ENCODE measurements around the gene RMDN3.

Gene RMDN3

GRCh38 chr15:40773496-40773895 is 18.4 kb upstream of the RMDN3 start:
- DNase-seq (ENCODE audit: low read depth) = no peak

GRCh38 chr15:40772014-40772413 is 17.0 kb upstream of the RMDN3 start:
- DNase-seq (ENCODE audit: low read depth) = no peak

DNA sequence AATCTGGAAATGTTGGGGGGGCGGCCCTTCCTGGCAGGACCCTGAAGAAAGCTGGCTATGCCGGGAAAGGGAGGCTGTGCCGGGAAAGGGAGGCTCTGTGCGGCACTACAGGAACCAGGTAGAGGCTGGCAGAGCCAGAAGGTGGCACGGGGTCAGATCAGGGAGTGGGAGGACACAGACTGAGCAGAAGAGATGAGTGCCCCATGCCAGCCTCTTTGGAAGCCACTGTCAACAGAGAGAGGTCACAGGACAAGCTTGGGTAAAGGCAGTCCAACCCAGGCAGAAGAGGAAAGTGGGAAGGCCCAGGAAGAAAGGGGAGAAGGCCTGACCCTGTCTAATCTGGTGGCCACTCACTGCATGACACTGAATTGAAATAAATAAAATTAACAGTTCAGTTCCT is 16.2 kb upstream of the RMDN3 start:
- DNase-seq (ENCODE audit: low read depth) = no peak

DNA sequence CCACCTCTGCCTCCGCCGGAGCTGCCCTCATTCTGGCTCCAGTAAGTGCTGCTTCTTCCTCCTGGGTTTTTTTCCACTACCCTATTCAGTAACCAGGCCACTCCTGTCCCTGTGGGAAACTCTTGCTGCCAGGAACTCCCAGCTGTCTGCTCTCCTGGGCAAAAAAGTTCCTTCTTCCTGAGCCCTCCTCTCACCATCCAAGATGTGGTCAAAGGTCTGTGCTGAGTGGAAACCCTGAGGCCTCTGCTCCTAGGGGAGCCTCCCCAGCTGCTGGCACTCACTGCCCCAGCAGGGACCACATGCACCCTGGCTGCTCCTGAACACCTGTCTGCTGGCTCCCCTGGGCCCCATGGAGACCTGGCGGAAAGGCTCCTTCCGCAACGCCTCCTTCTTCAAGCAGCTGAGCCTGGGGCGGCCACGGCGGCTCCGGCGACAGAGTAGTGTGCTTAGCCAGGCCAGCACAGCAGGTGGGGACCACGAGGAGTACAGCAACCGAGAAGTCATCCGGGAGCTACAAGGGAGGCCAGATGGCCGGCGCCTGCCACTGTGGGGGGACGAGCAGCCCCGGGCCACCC is 15.2 kb upstream of the RMDN3 start:
- DNase-seq (ENCODE audit: low read depth) = no peak

GRCh38 chr15:40769274-40770146 is 14.5 kb upstream of the RMDN3 start, which contains the start of gene C15orf62:
C15orf62 (plus strand) TSS chr15:40769980; CDS start chr15:40770496, 516 bp downstream.
- peak; percentile 66 for DNase-seq (ENCODE audit: low read depth)

DNA sequence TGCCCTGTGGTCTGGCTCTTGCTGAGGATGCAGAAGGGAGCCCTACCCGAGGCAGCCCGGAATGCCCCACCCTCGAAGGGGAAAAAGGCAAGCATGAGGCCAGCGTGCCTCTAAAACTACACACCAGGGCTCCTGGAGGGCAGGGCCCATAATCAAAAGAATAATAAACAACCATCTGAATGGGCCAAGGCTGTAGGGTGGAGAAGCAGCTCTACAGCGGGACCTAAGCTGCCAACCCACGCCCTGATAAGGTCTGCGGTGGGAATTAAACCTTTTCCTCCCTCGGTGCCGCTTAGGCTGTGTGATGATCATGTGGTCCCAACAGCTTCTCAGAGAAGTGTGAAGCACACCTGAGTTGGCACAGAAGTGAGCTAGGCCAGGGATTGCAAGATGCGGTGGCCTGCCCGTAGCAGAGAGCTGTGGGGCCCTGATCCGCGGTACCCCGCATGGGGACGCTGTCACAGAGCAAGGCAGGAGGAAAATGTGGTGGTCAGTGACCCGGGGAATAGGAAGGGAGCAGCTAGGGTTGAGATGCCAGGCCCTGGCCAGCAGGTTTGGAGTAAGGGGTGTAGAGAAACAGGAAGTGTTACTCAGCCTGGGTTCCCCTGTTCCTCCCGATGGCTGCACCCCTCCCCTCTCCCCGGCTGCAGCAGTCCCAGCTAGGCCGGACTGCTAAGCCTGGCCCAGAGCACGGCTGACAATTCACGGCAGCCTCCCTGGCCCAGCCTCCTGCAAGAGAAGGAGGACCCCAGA is 13.6 kb upstream of the RMDN3 start:
- DNase-seq (ENCODE audit: low read depth) = no peak

GRCh38 chr15:40767838-40768500 is 12.9 kb upstream of the RMDN3 start:
- no peak for DNase-seq (ENCODE audit: low read depth)

GRCh38 chr15:40766906-40767837 is 12.1 kb upstream of the RMDN3 start:
- peak; percentile 64 for DNase-seq (ENCODE audit: low read depth)

- DNase-seq (ENCODE audit: low read depth) = no peak
These were observed 11.3 kb upstream of the RMDN3 start for GRCh38 chr15:40766194-40766815.

- no peak for DNase-seq (ENCODE audit: low read depth)
These were observed 9.6 kb upstream of the RMDN3 start for GRCh38 chr15:40764629-40765103.

DNA sequence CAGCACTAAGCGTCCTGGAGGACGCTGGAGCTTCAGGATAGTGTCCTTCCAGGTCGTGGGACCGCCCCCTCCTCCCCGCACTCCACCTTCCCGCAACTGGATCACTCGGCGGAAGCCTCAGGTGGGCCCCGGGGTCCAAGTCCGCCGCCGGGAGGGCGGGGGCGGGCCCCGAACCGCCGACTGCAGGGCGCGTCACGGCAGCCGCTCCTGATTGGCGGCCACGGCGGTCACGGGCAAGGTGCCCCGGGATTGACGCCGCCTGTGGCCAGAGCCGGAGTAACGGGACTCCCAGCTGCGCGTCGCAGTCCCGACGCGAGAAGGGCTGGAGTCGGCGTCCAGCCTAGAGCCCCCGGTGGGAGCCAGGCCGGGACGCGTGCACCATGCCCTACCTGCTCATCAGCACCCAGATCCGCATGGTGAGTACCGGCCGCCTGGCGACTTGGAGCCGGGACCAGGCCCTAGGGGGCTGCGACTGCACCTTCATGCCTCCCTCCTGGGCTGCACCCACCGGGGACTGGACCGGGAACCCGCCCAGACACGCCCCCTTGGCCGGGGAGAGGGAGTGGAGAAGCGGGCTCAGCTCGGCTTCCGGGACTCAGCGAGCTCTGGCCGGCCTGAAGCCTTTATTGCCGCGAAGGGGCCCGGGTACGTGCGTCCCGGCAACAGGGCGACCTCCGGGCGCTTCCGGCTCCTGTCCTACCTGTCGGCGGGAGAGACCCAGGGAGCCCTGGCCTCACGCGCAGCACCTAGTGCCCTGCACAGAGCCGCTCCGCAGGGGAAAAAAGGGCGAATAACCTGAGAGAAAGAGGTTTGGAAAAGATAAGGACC is 9.0 kb upstream of the RMDN3 start, which contains the start of gene GCHFR:
TSS of gene GCHFR (plus strand) at position 268 of the 828 bp plus-strand sequence. CDS start at position 381, 113 bp downstream.
- peak; percentile 71 for DNase-seq (ENCODE audit: low read depth)

- DNase-seq (ENCODE audit: low read depth) = peak; percentile 55
These were observed 8.1 kb upstream of the RMDN3 start for GRCh38 chr15:40762919-40763800.

DNA sequence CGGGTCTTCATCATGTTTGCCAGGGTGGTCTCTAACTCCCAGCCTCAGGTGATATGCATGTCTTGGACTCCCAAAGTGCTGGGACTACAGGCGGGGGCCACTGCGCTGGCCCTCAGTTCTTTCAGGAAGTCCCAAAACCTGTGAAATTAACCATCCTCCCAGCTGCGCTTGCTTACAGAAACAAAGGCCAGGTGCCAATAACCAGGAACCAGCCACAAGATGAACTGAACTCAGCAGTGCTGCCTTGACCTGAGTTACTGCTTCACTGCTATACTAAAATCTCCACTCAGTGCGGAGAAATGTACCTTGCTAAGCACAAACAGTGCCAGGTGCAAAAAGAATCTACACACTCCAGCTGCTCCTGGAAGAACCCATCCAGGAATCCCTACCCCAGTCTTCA is 4.9 kb upstream of the RMDN3 start:
- DNase-seq (ENCODE audit: low read depth) = no peak

- DNase-seq (ENCODE audit: low read depth) = no peak
These were observed 1.9 kb upstream of the RMDN3 start for GRCh38 chr15:40756938-40757337.

DNA sequence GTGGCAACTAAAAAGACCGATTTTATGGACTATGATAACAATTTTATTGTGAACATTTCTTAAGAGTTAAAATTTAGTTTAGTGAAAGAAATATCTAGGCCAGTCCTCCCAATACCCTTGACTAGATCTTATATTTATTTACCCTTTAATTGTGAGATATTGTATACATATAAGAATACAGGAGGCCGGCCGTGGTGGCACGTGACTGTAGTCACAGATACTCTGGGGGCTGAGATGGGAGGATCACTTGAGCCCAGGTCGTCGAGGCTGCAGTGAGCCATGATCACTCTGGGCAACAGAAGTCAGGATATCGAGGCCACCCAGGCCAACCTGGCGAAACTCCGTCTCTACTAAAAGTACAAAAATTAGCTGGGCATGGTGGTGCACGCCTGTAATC is 756 bp upstream of the RMDN3 start:
- DNase-seq (ENCODE audit: low read depth) = no peak

DNA sequence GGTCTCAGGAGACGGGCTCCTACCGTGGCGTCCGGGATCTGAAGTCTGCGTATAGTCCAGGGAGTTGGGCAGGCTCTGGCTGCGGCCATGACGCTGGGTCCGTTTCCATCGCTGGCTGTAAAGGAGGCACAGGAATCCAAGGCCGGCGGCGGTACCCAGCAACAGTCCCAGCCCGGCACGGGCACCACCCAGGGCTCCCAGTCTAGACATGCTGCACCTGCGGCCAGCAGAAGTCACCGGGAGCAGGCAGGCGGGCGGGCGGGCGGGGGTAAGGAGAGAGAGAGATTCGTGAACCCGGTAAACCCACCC is 526 bp downstream of the RMDN3 start:
- DNase-seq (ENCODE audit: low read depth) = peak; percentile 40

DNA sequence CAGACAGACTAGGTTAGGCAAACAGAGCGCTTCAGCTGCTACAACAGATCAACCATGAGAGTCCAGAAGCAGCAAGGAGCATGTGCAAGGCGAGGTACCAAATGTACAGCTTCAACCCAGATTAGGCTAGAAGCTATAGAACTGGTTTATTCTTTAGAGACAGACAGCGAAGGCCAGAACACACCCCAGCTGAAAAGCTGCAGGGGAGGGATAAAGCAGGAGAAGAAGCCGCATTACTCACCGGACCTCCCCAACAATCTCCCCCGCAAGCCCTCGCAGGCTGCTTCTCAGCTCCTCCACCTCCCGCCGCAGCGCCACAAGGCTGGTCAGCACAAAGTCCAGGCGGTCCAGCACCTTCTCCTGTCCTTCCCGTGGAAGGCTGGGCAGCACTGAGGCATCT is 3.3 kb downstream of the RMDN3 start:
- no peak for DNase-seq (ENCODE audit: low read depth)

- no peak for DNase-seq (ENCODE audit: low read depth)
These were observed 4.2 kb downstream of the RMDN3 start for GRCh38 chr15:40750885-40751284.

Measured in iris pigment epithelial cell (primary cell).